Endothelial cell of umbilical vein (primary cell): ENCODE data around the gene PRPS1L1. TPM values are rescaled to one million over a fixed set of nuclear protein-coding genes. Genes with fewer than 3 reads are reported as not detected.

Source experiments
- BruUV-seq: library from RNA; stranded (reverse); fragments of 400-500 nt; replicated peaks from 2 replicates; lab custom pipeline; 2021; lab: Mats Ljungman, UMichigan
- CTCF ChIA-PET: fragments of 300-600, 350-600 bp; sonication (Branson Sonifier 250); formaldehyde crosslinking; loops from one replicate; lab custom pipeline; 2021; ENCODE audit warnings: antibody characterized with exemption, inconsistent platforms; lab: Charles Lee
- POLR2A ChIA-PET: fragments of 300-600, 350-600 bp; sonication (Branson Sonifier 250); formaldehyde crosslinking; loops from one replicate; lab custom pipeline; 2021; ENCODE audit warnings: antibody characterized with exemption, inconsistent platforms; lab: Charles Lee
- DNase-seq: peaks from one replicate; pipeline ENCODE4 v3.0.0-alpha.2; 2011; ENCODE audit warnings: low read depth, low spot score
- FAIRE-seq: peaks from 2 replicates; lab custom pipeline; 2011; peaks lifted over from hg19 to GRCh38; lab: Jason Lieb, UNC
- H2AFZ ChIP-seq: 2 replicates; pipeline ENCODE4 v1.6.0; 2012; ENCODE audit warnings: low read depth, low read length, control low read depth, inconsistent platforms
- H3K27ac ChIP-seq: 2 replicates; pipeline ENCODE4 v1.5.1; 2011; ENCODE audit warnings: low read depth, mild to moderate bottlenecking, control low read depth, low read length, moderate library complexity; ENCODE audit not compliant: insufficient read depth
- H3K27me3 ChIP-seq, 2 experiments: 2 replicates each; pipeline versions ENCODE4 v1.6.0 to v1.6.1; 2011; ENCODE audit warnings: low read length in 2 of 2, mixed read lengths in 1 of 2; ENCODE audit not compliant: control insufficient read depth in 2 of 2, insufficient read depth in 2 of 2
- H3K36me3 ChIP-seq, 2 experiments: 2 replicates in 1 of 2; 3 replicates in 1 of 2; pipeline ENCODE4 v1.5.1; 2011; ENCODE audit warnings: low read length in 2 of 2, mild to moderate bottlenecking in 1 of 2, moderate library complexity in 1 of 2; ENCODE audit not compliant: control insufficient read depth in 2 of 2, insufficient read depth in 2 of 2; ENCODE audit errors: extremely low read depth in 1 of 2
- H3K4me1 ChIP-seq: 3 replicates; pipeline ENCODE4 v1.5.1; 2011; ENCODE audit warnings: mild to moderate bottlenecking, low read length; ENCODE audit not compliant: control insufficient read depth, insufficient read depth; ENCODE audit errors: extremely low read depth
- H3K4me2 ChIP-seq: 2 replicates; pipeline ENCODE4 v1.6.1; 2011; ENCODE audit warnings: low read length, control low read depth, mixed read lengths; ENCODE audit not compliant: insufficient read depth
- H3K4me3 ChIP-seq, 3 experiments: fragments of 200-600 bp in 1 of 3; sonication (generic), shearing (Covaris generic) in 1 of 3; replicated peaks in 1 of 3; 2 replicates each; pipeline ENCODE4 v1.5.1; 2011 to 2016; ENCODE audit warnings: control low read depth in 3 of 3, low read length in 3 of 3, mild to moderate bottlenecking in 2 of 3, inconsistent platforms in 1 of 3, low read depth in 1 of 3, moderate library complexity in 1 of 3; ENCODE audit not compliant: insufficient read depth in 1 of 3
- H3K79me2 ChIP-seq: 2 replicates; pipeline ENCODE4 v1.6.0; 2012; ENCODE audit warnings: low read length, inconsistent platforms; ENCODE audit not compliant: control insufficient read depth, insufficient read depth
- H3K9ac ChIP-seq: replicated peaks from 2 replicates; pipeline ENCODE3; 2011; ENCODE audit warnings: low read length, control low read depth; ENCODE audit not compliant: insufficient read depth; ENCODE audit errors: extremely low read depth
- H3K9me1 ChIP-seq: replicated peaks from 3 replicates; pipeline ENCODE4 v1.6.0; 2011; ENCODE audit warnings: mild to moderate bottlenecking, low read length; ENCODE audit not compliant: control insufficient read depth, insufficient read depth; ENCODE audit errors: extremely low read depth
- H3K9me3 ChIP-seq: replicated peaks from 2 replicates; pipeline ENCODE4 v1.5.1; 2012; ENCODE audit warnings: low read length, inconsistent platforms; ENCODE audit not compliant: control insufficient read depth, insufficient read depth
- H4K20me1 ChIP-seq: replicated peaks from 2 replicates; pipeline ENCODE3; 2011; ENCODE audit warnings: mild to moderate bottlenecking, low read length; ENCODE audit not compliant: control insufficient read depth, insufficient read depth; ENCODE audit errors: extremely low read depth
- EZH2 ChIP-seq: IDR thresholded peaks from 2 replicates; pipeline ENCODE4 v1.6.1; 2012; ENCODE audit warnings: borderline replicate concordance, low read depth, mild to moderate bottlenecking, moderate library complexity, low read length, inconsistent platforms; ENCODE audit not compliant: severe bottlenecking
- FOS ChIP-seq: IDR thresholded peaks from 2 replicates; pipeline ENCODE4 v1.6.1; 2011; ENCODE audit warnings: mild to moderate bottlenecking, low read length, moderate library complexity, borderline replicate concordance; ENCODE audit not compliant: insufficient read depth
- GATA2 ChIP-seq: IDR thresholded peaks from 2 replicates; pipeline ENCODE4 v1.7.0; 2011; ENCODE audit warnings: low read depth, mild to moderate bottlenecking, moderate library complexity, mixed read lengths, low read length; ENCODE audit not compliant: insufficient read length, insufficient read depth
- JUN ChIP-seq: IDR thresholded peaks from 2 replicates; pipeline ENCODE4 v1.6.1; 2011; ENCODE audit warnings: borderline replicate concordance, low read depth; ENCODE audit not compliant: insufficient read length, insufficient read depth
- MYC ChIP-seq: IDR thresholded peaks from one replicate; pipeline ENCODE4 v1.6.1; 2011; ENCODE audit warnings: mild to moderate bottlenecking, low read depth, low read length
- POLR2A ChIP-seq: IDR thresholded peaks from 2 replicates; pipeline ENCODE4 v1.6.1; 2012; ENCODE audit warnings: low read depth, mild to moderate bottlenecking, control low read depth, low read length
- POLR2AphosphoS5 ChIP-seq: IDR thresholded peaks from 2 replicates; pipeline ENCODE4 v1.6.1; 2012; ENCODE audit warnings: low read depth, mild to moderate bottlenecking, control low read depth, low read length, moderate library complexity; ENCODE audit not compliant: insufficient read depth
- dilution Hi-C: fragments of 300-500 bp; cut with MboI; formaldehyde crosslinking; loops from one replicate; pipeline ENCODE4 v1.15.0; 2019; ENCODE audit warnings: low sequenced_read_pairs; ENCODE audit not compliant: extremely low pct_ligation_motif_present
- intact Hi-C: fragments of 100-400 bp; cut with micrococcal nuclease; formaldehyde crosslinking; loops from one replicate; pipeline ENCODE4 v1.10.0; 2022
- polyA plus RNA-seq, 4 experiments: library from polyadenylated mRNA; depleted of rRNA in 3 of 4; stranded (reverse) in 3 of 4; unstranded in 1 of 4; fragments of >200 nt; gene quantifications; 2 replicates each; pipeline versions ENCODE4 v1.2.1 to v1.2.3, GENCODE V29; 2011 to 2012; ENCODE audit warnings: missing spikeins in 1 of 4
- total RNA-seq: library from RNA; stranded (reverse); gene quantifications from 2 replicates; pipeline ENCODE4 v1.2.3, GENCODE V29; 2021
- TF ChIP-seq, protein P1 (sequence below), 2 donors: IDR thresholded peaks; 1 replicate in 1 of 2; 2 replicates in 1 of 2; pipeline ENCODE4 v1.5.1; 2011; ENCODE audit warnings: low read length in 2 of 2, mild to moderate bottlenecking in 2 of 2, moderate library complexity in 2 of 2, control low read depth in 1 of 2, inconsistent platforms in 1 of 2, low read depth in 1 of 2; ENCODE audit not compliant: insufficient read depth in 1 of 2; ENCODE audit errors: extremely low read depth in 1 of 2
- TF ChIP-seq, protein P2 (sequence below): IDR thresholded peaks from 2 replicates; pipeline ENCODE4 v1.6.1; 2011; ENCODE audit not compliant: insufficient read depth, insufficient read length

Gene PRPS1L1
- total and polyA plus RNA-seq, 2 donors (not counting 3 experiments of a cell fraction or from before 2014, with no cell fraction given): not detected

DNA sequence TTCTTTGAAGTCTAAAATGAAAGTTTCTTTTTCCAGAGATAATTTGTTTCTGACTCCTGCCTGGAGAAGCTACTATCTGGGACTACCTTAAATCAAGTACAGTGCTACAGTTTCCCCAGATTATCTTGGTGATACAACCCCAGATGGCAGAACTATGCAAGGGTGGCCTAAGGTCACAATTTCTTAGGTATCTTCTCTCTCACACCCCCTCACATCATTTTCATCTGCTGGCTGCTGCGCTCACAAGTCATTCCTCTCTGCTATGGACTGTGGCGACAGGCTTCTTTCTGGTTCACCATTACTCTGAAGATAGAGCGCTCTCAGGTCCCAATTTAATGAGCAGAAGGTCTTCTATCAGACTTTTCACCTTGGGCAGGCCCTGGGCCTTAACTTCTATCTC is 9.1 kb upstream of the PRPS1L1 start:
- ChIA-PET CTCF (no interaction called here), POLR2A (no interaction called here)
- H3K4me2 ChIP-seq: no peak overlapping the region
- no peaks in the 10 kb centered on the region for H3K9me1 ChIP-seq
- H3K9ac ChIP-seq: no peak overlapping the region
- no TSS peak for BruUV-seq
- H3K4me1 ChIP-seq: no peaks in the 10 kb centered on the region
- FAIRE-seq: no peak
- intact Hi-C loops (no loop called here), dilution Hi-C loops (no loop called here)
- TF ChIP-seq MYC: no peak
- TF ChIP-seq JUN: no peak
- TF ChIP-seq, protein P1, sequence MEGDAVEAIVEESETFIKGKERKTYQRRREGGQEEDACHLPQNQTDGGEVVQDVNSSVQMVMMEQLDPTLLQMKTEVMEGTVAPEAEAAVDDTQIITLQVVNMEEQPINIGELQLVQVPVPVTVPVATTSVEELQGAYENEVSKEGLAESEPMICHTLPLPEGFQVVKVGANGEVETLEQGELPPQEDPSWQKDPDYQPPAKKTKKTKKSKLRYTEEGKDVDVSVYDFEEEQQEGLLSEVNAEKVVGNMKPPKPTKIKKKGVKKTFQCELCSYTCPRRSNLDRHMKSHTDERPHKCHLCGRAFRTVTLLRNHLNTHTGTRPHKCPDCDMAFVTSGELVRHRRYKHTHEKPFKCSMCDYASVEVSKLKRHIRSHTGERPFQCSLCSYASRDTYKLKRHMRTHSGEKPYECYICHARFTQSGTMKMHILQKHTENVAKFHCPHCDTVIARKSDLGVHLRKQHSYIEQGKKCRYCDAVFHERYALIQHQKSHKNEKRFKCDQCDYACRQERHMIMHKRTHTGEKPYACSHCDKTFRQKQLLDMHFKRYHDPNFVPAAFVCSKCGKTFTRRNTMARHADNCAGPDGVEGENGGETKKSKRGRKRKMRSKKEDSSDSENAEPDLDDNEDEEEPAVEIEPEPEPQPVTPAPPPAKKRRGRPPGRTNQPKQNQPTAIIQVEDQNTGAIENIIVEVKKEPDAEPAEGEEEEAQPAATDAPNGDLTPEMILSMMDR (IDR thresholded peaks at IDR 0.05; ENCODE audit: extremely low read depth in 1 of 2, insufficient read depth in 1 of 2, low read depth in 1 of 2, low read length in 2 of 2): no peak
- TF ChIP-seq, protein P2, sequence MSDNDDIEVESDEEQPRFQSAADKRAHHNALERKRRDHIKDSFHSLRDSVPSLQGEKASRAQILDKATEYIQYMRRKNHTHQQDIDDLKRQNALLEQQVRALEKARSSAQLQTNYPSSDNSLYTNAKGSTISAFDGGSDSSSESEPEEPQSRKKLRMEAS: no peak
- TF ChIP-seq EZH2: no peak
- no peak for TF ChIP-seq FOS
- no peak for TF ChIP-seq GATA2
- no peak for TF ChIP-seq POLR2AphosphoS5
- no peak for TF ChIP-seq POLR2A
- no peak overlapping the region for H3K27ac ChIP-seq
- no peak overlapping the region for H2AFZ ChIP-seq
- DNase-seq: no peak
- no peaks in the 10 kb centered on the region for H3K9me3 ChIP-seq
- no peak overlapping the region for H3K4me3 ChIP-seq
- no peaks in the 10 kb centered on the region for H3K79me2 ChIP-seq
- no peaks in the 10 kb centered on the region for H3K36me3 ChIP-seq
- no peaks in the 10 kb centered on the region for H3K27me3 ChIP-seq
- no peaks in the 10 kb centered on the region for H4K20me1 ChIP-seq
